Choroid plexus epithelial cell (primary cell): Measurements from ENCODE around the gene ULK4.

Experiments used
- DNase-seq: peaks from one replicate; pipeline ENCODE4 v3.0.0-alpha.2; 2010; ENCODE audit warnings: low read depth
- H3K4me3 ChIP-seq: 2 replicates; pipeline ENCODE4 v1.5.1; 2011; ENCODE audit warnings: low read depth, mild to moderate bottlenecking, control low read depth, low read length, moderate library complexity
- CTCF ChIP-seq: conservative IDR thresholded peaks from 2 replicates; pipeline ENCODE4 v1.5.1; 2011; ENCODE audit warnings: low read depth, mild to moderate bottlenecking, control low read depth, inconsistent platforms, low read length, moderate library complexity

ULK4 gene

GRCh38 chr3:41490360-41490759 is 471.5 kb downstream of the ULK4 start:
- no peak for DNase-seq
- H3K4me3 ChIP-seq: no peak overlapping the region
- no peak for TF ChIP-seq CTCF

DNA sequence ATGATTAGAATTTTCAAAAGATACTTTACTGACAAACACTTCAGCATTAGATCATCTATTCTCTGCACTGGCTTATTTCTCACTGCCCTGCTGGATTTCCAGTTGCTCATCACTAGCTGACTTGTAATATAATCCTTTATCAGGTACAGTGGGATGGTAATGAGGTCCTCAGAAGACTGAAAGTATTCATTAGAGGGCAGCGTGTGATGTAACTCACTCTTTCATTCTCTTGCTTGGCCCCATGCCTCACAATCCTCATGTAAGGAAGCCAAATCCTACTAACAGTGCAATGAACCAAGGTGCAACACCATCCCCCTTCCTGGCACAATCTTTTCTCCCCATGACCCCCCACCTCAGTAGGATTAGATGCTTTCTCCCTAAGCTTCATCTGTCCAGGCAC is 472.7 kb downstream of the ULK4 start:
- TF ChIP-seq CTCF: no peak
- H3K4me3 ChIP-seq: no peak overlapping the region
- DNase-seq: no peak

DNA sequence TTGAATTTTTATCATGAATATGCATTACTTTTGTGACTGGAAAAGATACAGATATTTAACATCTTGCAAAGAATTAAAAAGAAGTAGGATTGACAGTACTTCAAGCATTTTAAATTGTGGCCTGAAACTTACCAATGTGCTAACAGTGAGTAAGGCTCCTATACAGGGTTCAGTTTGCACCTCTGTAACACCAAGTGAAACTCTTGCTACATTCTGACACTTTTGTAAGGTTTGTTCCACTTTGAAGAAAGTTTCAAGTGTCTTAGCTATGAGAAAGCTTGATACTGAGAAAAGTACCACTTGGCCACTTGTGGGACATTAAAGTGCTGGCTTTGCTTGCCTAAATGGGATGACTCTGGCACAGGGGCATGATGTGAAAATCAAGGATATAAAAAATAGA is 473.4 kb downstream of the ULK4 start:
- TF ChIP-seq CTCF: no peak
- DNase-seq: no peak
- H3K4me3 ChIP-seq: no peak overlapping the region

- no peak for DNase-seq
- no peak for TF ChIP-seq CTCF
- H3K4me3 ChIP-seq: no peak overlapping the region
These were observed 476.4 kb downstream of the ULK4 start for GRCh38 chr3:41485484-41485883.

DNA sequence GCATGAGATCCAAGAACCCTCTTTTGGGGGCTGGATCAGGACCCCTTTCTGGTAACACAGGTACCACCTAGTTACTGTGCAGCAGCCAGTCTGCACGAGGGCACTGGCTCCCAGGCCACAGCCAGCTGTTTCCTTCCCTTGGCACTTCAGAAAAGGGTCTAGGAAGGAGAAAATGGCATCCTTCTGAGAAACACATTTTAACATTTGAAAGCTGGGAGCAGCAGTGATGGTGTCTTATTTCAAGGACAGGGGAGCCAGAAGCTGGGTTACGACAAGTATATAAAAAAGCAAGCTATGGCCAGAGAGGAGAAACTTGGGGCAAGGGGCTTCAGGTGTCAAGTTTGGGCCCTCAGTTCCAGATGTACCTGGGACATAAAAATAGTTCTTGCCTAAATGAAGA is 479.8 kb downstream of the ULK4 start:
- H3K4me3 ChIP-seq: no peak overlapping the region
- TF ChIP-seq CTCF: no peak
- DNase-seq: no peak

- no peak overlapping the region for H3K4me3 ChIP-seq
- TF ChIP-seq CTCF: no peak
- DNase-seq: no peak
These were observed 483.6 kb downstream of the ULK4 start for GRCh38 chr3:41478278-41478677.

DNA sequence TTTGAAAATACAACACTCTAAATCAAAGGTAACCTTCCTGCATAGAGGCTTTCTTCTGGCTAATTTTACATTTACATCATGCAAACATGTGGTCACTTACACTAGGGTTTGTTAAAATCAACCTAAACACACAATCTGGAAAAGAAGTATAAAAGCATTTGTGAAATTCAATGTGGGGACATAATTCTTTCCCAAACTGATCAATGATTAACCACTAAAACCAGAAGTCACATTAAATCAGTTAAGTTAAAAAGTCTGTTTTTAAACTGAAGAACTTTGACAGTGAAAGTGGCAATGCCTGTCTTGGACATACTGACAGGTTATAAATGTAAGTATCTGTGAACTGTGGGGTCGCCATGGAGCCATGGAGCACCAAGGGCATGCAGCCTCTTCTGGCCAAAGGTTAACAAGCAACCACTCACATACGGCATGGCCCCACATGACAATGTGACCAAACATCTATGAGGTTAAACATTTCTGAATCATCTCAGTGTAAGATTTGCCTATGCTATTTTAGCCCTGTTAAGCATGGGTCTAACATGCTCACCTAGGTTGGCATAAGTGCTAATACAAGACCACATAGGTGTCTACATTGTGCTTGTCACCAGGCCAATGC is 484.4 kb downstream of the ULK4 start:
- H3K4me3 ChIP-seq: no peak overlapping the region
- TF ChIP-seq CTCF: no peak
- no peak for DNase-seq
